Astrocyte of the cerebellum (primary cell): Measurements from ENCODE around the gene CDX1.

Experiments used
- DNase-seq: peaks from one replicate; pipeline ENCODE4 v3.0.0-alpha.2; 2011; ENCODE audit warnings: low read depth
- H3K4me3 ChIP-seq: 2 replicates; pipeline ENCODE4 v1.5.1; 2011; ENCODE audit warnings: mild to moderate bottlenecking, low read depth, low read length, moderate library complexity
- CTCF ChIP-seq: IDR thresholded peaks from 2 replicates; pipeline ENCODE4 v1.5.1; 2012; ENCODE audit warnings: low read length, low read depth, moderate library complexity, mild to moderate bottlenecking; ENCODE audit errors: missing control alignments
- in situ Hi-C: cut with HindIII; loops from 2 replicates; pipeline ENCODE4 v1.10.0; 2017; ENCODE audit warnings: low sequenced_read_pairs

The CDX1 gene

DNA sequence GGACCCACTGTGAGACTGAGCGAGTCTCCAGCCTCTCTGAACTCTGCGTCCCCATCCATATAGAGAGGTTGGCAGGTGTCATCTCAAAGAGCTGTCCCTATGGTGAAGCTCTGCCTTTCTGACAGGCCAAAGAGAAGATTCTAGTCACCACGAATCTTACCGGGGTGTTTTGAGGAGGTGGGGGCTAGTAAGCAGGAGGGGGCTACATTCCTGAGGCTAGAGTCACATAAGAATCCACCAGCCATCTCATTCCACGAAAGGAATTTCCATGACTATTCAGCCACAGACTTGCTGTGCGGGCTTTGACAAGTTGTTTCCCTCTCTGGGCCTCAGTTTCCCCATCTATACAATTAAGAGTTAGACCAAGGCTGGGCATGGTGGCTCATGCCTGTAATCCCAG lies 27.2 kb upstream of the CDX1 start:
- in situ Hi-C loops, result no loop called here
- peak; percentile 55 for DNase-seq
- TF ChIP-seq CTCF, result no peak
- H3K4me3 ChIP-seq, result no peak overlapping the region

- in situ Hi-C loops, result no loop called here
- TF ChIP-seq CTCF, result no peak
- DNase-seq, result peak; percentile 18
- no peak overlapping the region for H3K4me3 ChIP-seq
Observed at GRCh38 chr5:150140830-150141229, 25.7 kb upstream of the CDX1 start.

DNA sequence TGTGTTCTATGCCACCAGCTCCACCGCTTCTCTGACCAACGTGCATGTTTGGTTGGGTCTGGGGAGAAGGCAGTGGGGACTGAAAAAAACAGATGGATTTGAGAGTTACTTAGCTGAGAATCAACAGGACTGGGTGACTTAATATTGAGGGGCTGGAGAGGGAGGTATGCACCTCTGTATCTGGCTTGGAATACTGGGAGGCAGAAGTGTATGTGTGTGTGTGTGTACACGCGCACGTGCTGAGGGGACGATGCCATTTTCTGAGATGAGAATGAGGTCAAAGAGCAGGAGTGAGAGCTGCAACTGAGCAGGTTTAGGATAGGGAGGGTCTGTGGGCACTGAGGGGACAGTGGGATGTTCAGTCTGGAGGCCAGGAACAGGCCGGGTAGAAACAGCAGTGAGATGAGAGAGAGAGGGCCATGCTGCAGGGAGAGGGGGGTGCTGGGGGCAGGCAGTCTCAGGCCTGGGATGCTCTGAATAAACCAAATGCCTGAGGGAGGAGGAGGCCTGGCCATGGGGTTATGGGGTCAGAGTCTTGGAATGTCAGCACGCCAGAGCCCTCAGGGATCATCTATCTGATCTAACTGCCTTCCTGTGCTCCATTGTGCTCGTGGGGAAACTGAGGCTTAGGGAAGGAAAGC lies 24.9 kb upstream of the CDX1 start:
- DNase-seq, result no peak
- no peak for TF ChIP-seq CTCF
- H3K4me3 ChIP-seq, result no peak overlapping the region
- in situ Hi-C loops, result no loop called here

GRCh38 chr5:150142185-150142958 lies 24.2 kb upstream of the CDX1 start:
- H3K4me3 ChIP-seq, result no peak overlapping the region
- TF ChIP-seq CTCF, result no peak
- in situ Hi-C loops, result no loop called here
- DNase-seq, result no peak

GRCh38 chr5:150142959-150143349 lies 23.6 kb upstream of the CDX1 start:
- in situ Hi-C loops, result no loop called here
- no peak overlapping the region for H3K4me3 ChIP-seq
- peak; percentile 49 for DNase-seq
- TF ChIP-seq CTCF, result no peak

DNA sequence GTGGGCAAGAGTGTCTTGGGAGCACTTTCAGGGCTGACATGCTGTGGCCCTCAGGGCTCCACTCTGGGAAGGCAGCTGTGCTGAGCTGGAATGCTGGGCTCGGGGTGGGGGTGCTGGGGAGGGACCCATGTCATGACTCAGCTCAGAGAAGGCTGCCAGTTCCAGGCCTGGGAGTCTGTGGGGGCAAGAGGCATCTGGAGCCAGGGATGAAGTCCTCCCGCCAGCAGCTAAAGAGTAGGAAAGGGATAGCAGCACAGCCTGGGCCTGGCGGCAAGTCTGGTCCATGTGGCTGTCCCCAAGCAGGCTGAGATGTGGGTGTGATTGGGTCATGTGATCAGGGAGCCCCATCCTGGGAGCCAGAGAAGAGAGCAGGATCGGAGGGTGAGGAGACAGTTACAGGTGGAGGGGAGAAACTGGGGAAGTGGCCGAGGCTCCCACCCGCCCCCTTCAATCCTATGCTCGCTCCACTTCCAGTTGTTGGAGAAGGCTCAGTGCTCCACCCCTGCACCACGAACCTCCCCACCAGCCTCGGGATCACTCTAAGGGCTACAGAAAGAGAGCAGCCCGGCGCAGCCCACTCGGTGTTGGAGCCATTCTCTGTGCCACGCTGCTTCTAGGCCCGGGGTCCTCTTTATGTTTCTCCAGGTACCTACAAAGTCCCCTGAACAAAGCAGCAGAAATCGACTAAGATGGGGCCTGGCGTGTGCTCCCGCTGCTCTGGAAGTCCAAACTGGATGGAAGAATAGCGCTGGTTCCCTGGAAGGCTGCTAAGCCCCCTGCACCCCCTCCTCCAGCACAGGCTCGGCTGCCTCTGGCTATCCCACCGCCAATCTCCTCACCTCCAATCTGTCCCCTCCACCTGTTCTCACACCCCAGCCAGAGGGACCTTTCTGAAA lies 23.0 kb upstream of the CDX1 start:
- peak; percentile 69 for DNase-seq
- no peak for TF ChIP-seq CTCF
- no peak overlapping the region for H3K4me3 ChIP-seq
- in situ Hi-C loops, result no loop called here
